HEK293 (cell line): Measurements from ENCODE around the gene ABHD4.

Source experiments
- CTCF ChIA-PET: fragments of 350-600 bp; formaldehyde crosslinking; extraction: SDS; loops from one replicate; lab custom pipeline; 2021; ENCODE audit warnings: antibody characterized with exemption; lab: Yijun Ruan, JAX
- POLR2A ChIA-PET: fragments of 300-600 bp; formaldehyde crosslinking; extraction: SDS; loops from one replicate; lab custom pipeline; 2020; ENCODE audit warnings: antibody characterized with exemption, inconsistent platforms; lab: Yijun Ruan, JAX
- H3K27ac ChIP-seq: fragments of 200-500 bp; sonication (Bioruptor generic); 2 replicates; pipeline ENCODE4 v1.5.1; 2014; ENCODE audit warnings: low read depth, low read length, control low read depth, inconsistent platforms; ENCODE audit errors: extremely low read depth
- H3K36me3 ChIP-seq, 2 experiments: fragments of 200-500 bp in 1 of 2; sonication (Bioruptor generic) in 1 of 2; 1 replicate in 1 of 2; 2 replicates in 1 of 2; pipeline ENCODE4 v1.5.1; 2014 to 2017; ENCODE audit warnings: inconsistent platforms in 2 of 2, low read length in 2 of 2; ENCODE audit not compliant: control insufficient read depth in 2 of 2, insufficient read depth in 1 of 2
- H3K4me1 ChIP-seq: fragments of 200-500 bp; sonication (Bioruptor generic); 2 replicates; pipeline ENCODE4 v1.5.1; 2014; ENCODE audit warnings: mild to moderate bottlenecking, low read length, inconsistent platforms; ENCODE audit not compliant: control insufficient read depth, insufficient read depth
- H3K4me3 ChIP-seq: 2 replicates; pipeline ENCODE4 v1.5.1; 2011; ENCODE audit warnings: low read depth, mild to moderate bottlenecking, control low read depth, low read length, moderate library complexity
- H3K9me3 ChIP-seq: fragments of 200-500 bp; sonication (Bioruptor generic); 2 replicates; pipeline ENCODE4 v1.5.1; 2014; ENCODE audit warnings: low read depth, low read length, inconsistent platforms; ENCODE audit not compliant: control insufficient read depth, insufficient read depth
- EGR2 ChIP-seq: fragments of 450-650 bp; formaldehyde crosslinking; IDR thresholded peaks from 2 replicates; pipeline ENCODE4 v1.5.1; 2016; ENCODE audit warnings: low read depth, missing biosample characterization, missing genetic modification characterization
- GFI1B ChIP-seq: fragments of 450-650 bp; formaldehyde crosslinking; IDR thresholded peaks from 2 replicates; pipeline ENCODE4 v1.5.1; 2016; ENCODE audit warnings: missing biosample characterization, missing genetic modification characterization
- KLF9 ChIP-seq: fragments of 450-650 bp; formaldehyde crosslinking; IDR thresholded peaks from 2 replicates; pipeline ENCODE4 v1.5.1; 2016; ENCODE audit warnings: missing biosample characterization, missing genetic modification characterization, low read depth
- MYNN ChIP-seq: fragments of 450-650 bp; formaldehyde crosslinking; IDR thresholded peaks from 2 replicates; pipeline ENCODE4 v1.5.1; 2016; ENCODE audit warnings: missing biosample characterization, missing genetic modification characterization, borderline replicate concordance
- OVOL3 ChIP-seq: fragments of 450-650 bp; formaldehyde crosslinking; IDR thresholded peaks from 2 replicates; pipeline ENCODE4 v1.5.1; 2016; ENCODE audit warnings: missing biosample characterization, missing genetic modification characterization
- SALL2 ChIP-seq: fragments of 450-650 bp; formaldehyde crosslinking; IDR thresholded peaks from 2 replicates; pipeline ENCODE4 v1.5.0; 2017; ENCODE audit warnings: missing biosample characterization, mild to moderate bottlenecking, missing genetic modification characterization, borderline replicate concordance
- ZFHX2 ChIP-seq: fragments of 450-650 bp; formaldehyde crosslinking; conservative IDR thresholded peaks from 2 replicates; pipeline ENCODE4 v1.5.1; 2016; ENCODE audit warnings: missing biosample characterization, missing genetic modification characterization
- ZIC2 ChIP-seq: fragments of 450-650 bp; formaldehyde crosslinking; IDR thresholded peaks from 2 replicates; pipeline ENCODE4 v1.5.1; 2016; ENCODE audit warnings: missing biosample characterization, missing genetic modification characterization
- ZNF24 ChIP-seq: fragments of 450-650 bp; formaldehyde crosslinking; IDR thresholded peaks from 2 replicates; pipeline ENCODE4 v1.5.1; 2016; ENCODE audit warnings: missing biosample characterization, missing genetic modification characterization
- ZNF274 ChIP-seq, 2 experiments: fragments of 200-500 bp in 1 of 2; fragments of 450-650 bp in 1 of 2; sonication (Bioruptor generic) in 1 of 2; formaldehyde crosslinking in 1 of 2; IDR thresholded peaks; 2 replicates each; pipeline versions ENCODE4 v1.5.1 to v1.6.1; 2014 to 2016; ENCODE audit warnings: borderline replicate concordance in 1 of 2, inconsistent platforms in 1 of 2, low read length in 1 of 2, missing biosample characterization in 1 of 2, missing genetic modification characterization in 1 of 2
- ZNF473 ChIP-seq: fragments of 450-650 bp; formaldehyde crosslinking; IDR thresholded peaks from 2 replicates; pipeline ENCODE4 v1.5.1; 2017; ENCODE audit warnings: missing biosample characterization, missing genetic modification characterization
- ZNF596 ChIP-seq: fragments of 450-650 bp; IDR thresholded peaks from 2 replicates; pipeline ENCODE4 v1.5.0; 2018; ENCODE audit warnings: missing biosample characterization, mild to moderate bottlenecking, missing genetic modification characterization, moderate library complexity
- ZNF629 ChIP-seq: fragments of 450-650 bp; formaldehyde crosslinking; IDR thresholded peaks from 2 replicates; pipeline ENCODE4 v1.5.1; 2017; ENCODE audit warnings: missing biosample characterization, missing genetic modification characterization
- ZNF785 ChIP-seq: fragments of 450-650 bp; formaldehyde crosslinking; IDR thresholded peaks from 2 replicates; pipeline ENCODE4 v1.5.1; 2016; ENCODE audit warnings: missing biosample characterization, missing genetic modification characterization
- TF ChIP-seq, protein P1 (sequence below): fragments of 450-650 bp; formaldehyde crosslinking; IDR thresholded peaks from 2 replicates; pipeline ENCODE4 v1.5.1; 2017; ENCODE audit warnings: missing biosample characterization, missing genetic modification characterization
- TF ChIP-seq, protein P2 (sequence below): fragments of 450-650 bp; formaldehyde crosslinking; IDR thresholded peaks from 2 replicates; pipeline ENCODE4 v1.5.1; 2017; ENCODE audit warnings: missing biosample characterization, missing genetic modification characterization
- TF ChIP-seq, protein P3 (sequence below): fragments of 450-650 bp; IDR thresholded peaks from 2 replicates; pipeline ENCODE4 v1.5.1; 2018; ENCODE audit warnings: missing biosample characterization, mild to moderate bottlenecking, missing genetic modification characterization

Gene ABHD4

DNA sequence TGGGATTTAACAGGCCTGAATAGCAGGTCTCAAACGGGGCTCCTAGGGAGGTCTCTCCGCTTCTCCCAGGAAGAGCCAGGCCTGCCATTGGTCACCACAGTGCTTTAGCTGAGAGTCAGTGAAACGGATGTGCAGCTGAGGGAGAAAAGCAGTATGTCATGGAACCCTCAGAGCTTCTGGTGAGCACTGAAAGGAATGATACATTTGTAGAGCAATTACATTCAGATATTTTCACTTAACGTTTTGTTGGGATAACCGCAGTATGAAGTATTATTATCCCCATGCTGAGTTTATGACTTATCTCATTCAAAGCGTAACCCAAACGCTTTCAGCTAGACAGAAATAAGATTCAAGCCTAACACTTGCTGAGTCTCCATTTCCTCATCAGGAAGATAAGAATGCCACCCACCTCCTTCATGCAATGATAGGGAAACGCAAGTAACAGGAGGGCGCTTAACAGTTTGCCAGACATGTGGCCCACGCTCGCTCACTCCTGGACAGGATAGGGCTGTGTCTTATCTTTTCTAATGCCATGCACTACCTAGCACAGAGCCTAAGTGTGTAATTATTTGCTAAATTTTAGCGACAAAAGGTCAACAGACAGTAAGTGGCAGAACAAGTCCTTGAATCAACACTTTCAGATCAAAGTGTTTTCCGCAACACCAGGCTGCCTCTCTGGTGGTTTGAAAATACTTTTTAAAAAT lies 37.3 kb upstream of the ABHD4 start:
- TF ChIP-seq ZFHX2 (0 out of 2 replicates have a peak, but pooled peaks have one; percentile 11), ZIC2 (tag by site-specific recombination) (peak; percentile 76), ZNF785 (no peak)
- TF ChIP-seq, protein P1, sequence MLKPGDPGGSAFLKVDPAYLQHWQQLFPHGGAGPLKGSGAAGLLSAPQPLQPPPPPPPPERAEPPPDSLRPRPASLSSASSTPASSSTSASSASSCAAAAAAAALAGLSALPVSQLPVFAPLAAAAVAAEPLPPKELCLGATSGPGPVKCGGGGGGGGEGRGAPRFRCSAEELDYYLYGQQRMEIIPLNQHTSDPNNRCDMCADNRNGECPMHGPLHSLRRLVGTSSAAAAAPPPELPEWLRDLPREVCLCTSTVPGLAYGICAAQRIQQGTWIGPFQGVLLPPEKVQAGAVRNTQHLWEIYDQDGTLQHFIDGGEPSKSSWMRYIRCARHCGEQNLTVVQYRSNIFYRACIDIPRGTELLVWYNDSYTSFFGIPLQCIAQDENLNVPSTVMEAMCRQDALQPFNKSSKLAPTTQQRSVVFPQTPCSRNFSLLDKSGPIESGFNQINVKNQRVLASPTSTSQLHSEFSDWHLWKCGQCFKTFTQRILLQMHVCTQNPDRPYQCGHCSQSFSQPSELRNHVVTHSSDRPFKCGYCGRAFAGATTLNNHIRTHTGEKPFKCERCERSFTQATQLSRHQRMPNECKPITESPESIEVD: 0 out of 2 replicates have a peak, but pooled peaks have one; percentile 7
- Histone ChIP-seq H3K4me1 (peaks cover 3% of the 10 kb centered on the region; the same call in 1 of the 2 replicates), H3K27ac (no peak overlapping the region), H3K4me3 (no peak overlapping the region), H3K36me3 (peaks cover 0 to 25% of the 10 kb centered on the region in 2 experiments; a peak in 2 of 3 replicates), H3K9me3 (no peaks in the 10 kb centered on the region)
- POLR2A ChIA-PET: no interaction called here
- CTCF ChIA-PET: interaction anchor here (0.5 to 3.9 kb wide), 19 partner anchors 10 to 648 kb away, joined by 3 to 43 read pairs (median 3); partner anchors contain the start of gene OXA1L

DNA sequence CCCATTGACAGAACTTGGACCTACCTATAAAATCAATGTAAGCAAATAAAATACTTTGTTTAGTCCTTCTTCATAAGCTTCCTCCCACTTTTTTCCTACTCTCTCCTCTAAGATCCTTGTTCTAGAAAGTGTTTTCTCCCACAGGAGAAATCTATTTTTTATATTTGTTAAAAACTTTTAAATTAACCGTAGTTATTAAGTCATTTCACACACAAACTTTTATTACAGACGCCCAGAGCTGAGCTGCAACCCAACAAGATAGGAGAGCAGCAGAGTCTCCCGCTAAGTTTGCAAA lies 36.8 kb upstream of the ABHD4 start:
- H3K4me3 ChIP-seq: no peak overlapping the region
- CTCF ChIA-PET: interaction anchor here (0.7 to 3.9 kb wide), 5 partner anchors 10 to 341 kb away, joined by 3 to 43 read pairs (median 4); no protein-coding TSS in a partner anchor

DNA sequence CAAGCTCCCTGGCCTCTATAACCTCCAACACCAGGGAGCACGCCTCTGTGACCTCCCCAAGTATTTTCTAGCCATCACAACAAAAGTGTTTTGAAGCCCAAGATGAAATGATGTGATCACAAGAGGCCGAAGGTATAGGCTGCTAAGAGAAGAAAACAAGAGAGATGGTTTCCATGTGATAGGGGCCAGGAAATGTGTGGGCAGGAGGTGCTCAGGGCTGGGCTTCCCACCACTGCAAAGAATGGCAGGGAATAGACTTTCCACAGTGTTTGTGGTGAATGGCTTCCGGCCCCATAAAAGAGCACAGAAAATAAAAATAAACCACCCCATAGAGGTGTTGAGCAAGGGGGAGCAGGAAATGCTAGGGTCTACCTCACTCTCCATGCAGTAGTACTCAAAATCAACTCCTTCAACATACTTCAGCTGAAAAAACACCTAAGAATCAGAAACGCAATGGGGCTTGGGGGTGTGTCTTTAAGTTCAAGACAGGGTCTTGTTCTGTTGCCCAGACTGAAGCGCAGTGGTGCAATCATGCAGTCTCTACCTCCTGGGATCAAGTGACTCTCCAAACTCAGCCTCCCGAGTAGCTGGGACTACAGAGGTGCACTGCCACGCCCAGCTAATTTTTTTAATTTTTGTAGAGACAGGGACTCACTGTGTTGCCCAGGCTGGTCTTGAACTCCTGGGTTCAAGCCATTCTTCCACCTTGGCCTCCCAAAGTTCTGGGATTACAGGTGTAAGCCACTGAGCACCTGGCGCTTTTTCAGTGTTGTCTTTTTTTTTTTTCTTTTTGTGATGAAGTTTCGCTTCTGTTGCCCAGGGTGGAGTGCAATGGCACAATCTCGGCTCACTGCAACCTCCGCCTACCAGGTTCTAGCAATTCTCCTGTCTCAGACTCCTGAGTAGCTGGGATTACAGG lies 36.2 kb upstream of the ABHD4 start:
- peaks cover 3% of the 10 kb centered on the region; the same call in 1 of the 2 replicates for H3K4me1 ChIP-seq
- no peak overlapping the region for H3K27ac ChIP-seq
- CTCF ChIA-PET: interaction anchor here (0.7 to 3.9 kb wide), 3 partner anchors 9 to 341 kb away, joined by 3 to 43 read pairs (median 4); no protein-coding TSS in a partner anchor
- H3K36me3 ChIP-seq: peaks cover 8 to 31% of the 10 kb centered on the region in 2 experiments
- no peak for TF ChIP-seq MYNN (tag by site-specific recombination)
- peak; percentile 33; the same call in 1 of the 2 replicates for TF ChIP-seq KLF9 (tag by site-specific recombination)
- TF ChIP-seq EGR2 (tag by site-specific recombination): peak; percentile 24; the same call in 1 of the 2 replicates
- 0 out of 2 replicates have a peak, but pooled peaks have one; percentile 37 for TF ChIP-seq ZFHX2
- no peak for TF ChIP-seq GFI1B (tag by site-specific recombination)
- POLR2A ChIA-PET: interaction anchor here (0.7 kb wide), 1 partner anchor 339 kb away, joined by 3 read pairs; no protein-coding TSS in a partner anchor
- no peak overlapping the region for H3K4me3 ChIP-seq
- H3K9me3 ChIP-seq: no peaks in the 10 kb centered on the region

More for the DNA sequence above, 36.8 kb upstream of the ABHD4 start:
- POLR2A ChIA-PET: no interaction called here
- no peak for TF ChIP-seq ZNF596 (tag by site-specific recombination)
- no peak for TF ChIP-seq OVOL3 (tag by site-specific recombination)
- TF ChIP-seq ZNF274 (IDR thresholded peaks at IDR 0.05; ENCODE audit: low read length): no peak
- TF ChIP-seq ZNF274 (tag by site-specific recombination; IDR thresholded peaks at IDR 0.05; ENCODE audit: borderline replicate concordance): no peak
- TF ChIP-seq ZNF473 (tag by site-specific recombination): no peak
- H3K27ac ChIP-seq: no peak overlapping the region
- peaks cover 3% of the 10 kb centered on the region; the same call in 1 of the 2 replicates for H3K4me1 ChIP-seq
- no peaks in the 10 kb centered on the region for H3K9me3 ChIP-seq
- H3K36me3 ChIP-seq: peaks cover 4 to 30% of the 10 kb centered on the region in 2 experiments; a peak in 2 of 3 replicates

DNA sequence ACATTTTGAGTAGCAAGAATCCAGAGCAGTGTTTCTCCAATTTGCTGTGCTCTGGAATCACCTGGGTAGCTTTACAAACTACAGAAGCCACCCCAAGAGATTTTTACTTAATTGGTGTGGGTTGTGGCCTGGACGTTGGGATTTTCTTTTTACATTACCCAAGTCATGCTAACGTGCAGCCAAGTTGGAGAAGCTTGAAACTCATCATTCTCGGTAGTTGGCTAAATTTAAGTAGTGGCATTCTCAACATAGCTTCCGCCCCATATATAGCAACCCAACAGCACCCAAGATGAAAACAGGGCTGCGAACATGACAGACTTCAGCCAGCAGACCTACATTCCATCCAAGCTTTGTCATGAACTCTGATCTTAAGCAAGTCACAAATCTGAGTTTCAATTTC lies 34.1 kb upstream of the ABHD4 start:
- ChIA-PET CTCF (interaction anchor here (0.6 to 3.3 kb wide), 8 partner anchors 7 to 619 kb away, joined by 3 to 21 read pairs (median 4); partner anchors contain the start of gene OXA1L), POLR2A (no interaction called here)
- Histone ChIP-seq H3K9me3 (no peaks in the 10 kb centered on the region), H3K4me1 (no peaks in the 10 kb centered on the region), H3K36me3 (peaks cover 17 to 40% of the 10 kb centered on the region in 2 experiments), H3K4me3 (no peak overlapping the region), H3K27ac (no peak overlapping the region)
- TF ChIP-seq SALL2: no peak
- TF ChIP-seq, protein P2, sequence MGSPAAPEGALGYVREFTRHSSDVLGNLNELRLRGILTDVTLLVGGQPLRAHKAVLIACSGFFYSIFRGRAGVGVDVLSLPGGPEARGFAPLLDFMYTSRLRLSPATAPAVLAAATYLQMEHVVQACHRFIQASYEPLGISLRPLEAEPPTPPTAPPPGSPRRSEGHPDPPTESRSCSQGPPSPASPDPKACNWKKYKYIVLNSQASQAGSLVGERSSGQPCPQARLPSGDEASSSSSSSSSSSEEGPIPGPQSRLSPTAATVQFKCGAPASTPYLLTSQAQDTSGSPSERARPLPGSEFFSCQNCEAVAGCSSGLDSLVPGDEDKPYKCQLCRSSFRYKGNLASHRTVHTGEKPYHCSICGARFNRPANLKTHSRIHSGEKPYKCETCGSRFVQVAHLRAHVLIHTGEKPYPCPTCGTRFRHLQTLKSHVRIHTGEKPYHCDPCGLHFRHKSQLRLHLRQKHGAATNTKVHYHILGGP (tag by site-specific recombination): no peak
- TF ChIP-seq, protein P3, sequence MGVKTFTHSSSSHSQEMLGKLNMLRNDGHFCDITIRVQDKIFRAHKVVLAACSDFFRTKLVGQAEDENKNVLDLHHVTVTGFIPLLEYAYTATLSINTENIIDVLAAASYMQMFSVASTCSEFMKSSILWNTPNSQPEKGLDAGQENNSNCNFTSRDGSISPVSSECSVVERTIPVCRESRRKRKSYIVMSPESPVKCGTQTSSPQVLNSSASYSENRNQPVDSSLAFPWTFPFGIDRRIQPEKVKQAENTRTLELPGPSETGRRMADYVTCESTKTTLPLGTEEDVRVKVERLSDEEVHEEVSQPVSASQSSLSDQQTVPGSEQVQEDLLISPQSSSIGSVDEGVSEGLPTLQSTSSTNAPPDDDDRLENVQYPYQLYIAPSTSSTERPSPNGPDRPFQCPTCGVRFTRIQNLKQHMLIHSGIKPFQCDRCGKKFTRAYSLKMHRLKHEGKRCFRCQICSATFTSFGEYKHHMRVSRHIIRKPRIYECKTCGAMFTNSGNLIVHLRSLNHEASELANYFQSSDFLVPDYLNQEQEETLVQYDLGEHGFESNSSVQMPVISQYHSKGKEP (tag by site-specific recombination): no peak
- no peak for TF ChIP-seq ZNF24 (tag by site-specific recombination)
- no peak for TF ChIP-seq OVOL3 (tag by site-specific recombination)
- no peak for TF ChIP-seq ZNF629 (tag by site-specific recombination)
